ENCODE results near the gene ERC1. TPM values are rescaled to one million over a fixed set of nuclear protein-coding genes. Genes with fewer than 3 reads are reported as not detected.

ERC1 gene
- total RNA-seq, 4 donors from 2014 or later = 50.0 to 88.1 (median 59.7) TPM

- intact Hi-C loops (cut with DNase I) = loop anchor here (5.0 kb wide), 2 partner anchors 33 to 138 kb away; no protein-coding TSS in a partner anchor
- Histone ChIP-seq H3K4me1 (peaks cover 5 to 19% (median 10%) of the 10 kb centered on the region in 4 donors), H3K36me3 (no peaks in the 10 kb centered on the region), H3K27ac (replicated peaks in 1 of 4) (no peak overlapping the region), H3K4me3 (no peak overlapping the region), H3K9me3 (no peaks in the 10 kb centered on the region), H3K27me3 (no peaks in the 10 kb centered on the region)
- TF ChIP-seq POLR2A (IDR thresholded peaks at IDR 0.05; ENCODE audit: low read depth) (no peak), EP300 (IDR thresholded peaks at IDR 0.05) (no peak), POLR2AphosphoS5 (IDR thresholded peaks at IDR 0.05) (no peak), CTCF (IDR thresholded peaks at IDR 0.05) (no peak)
- DNase-seq (ENCODE audit: extremely low spot score) = no peak
Observed at GRCh38 chr12:954741-955140, 36.3 kb upstream of the ERC1 start.

- intact Hi-C loops (cut with DNase I) = no loop called here
- Histone ChIP-seq H3K4me3 (no peak overlapping the region), H3K27ac (replicated peaks in 1 of 4) (no peak overlapping the region), H3K27me3 (no peaks in the 10 kb centered on the region), H3K36me3 (no peaks in the 10 kb centered on the region), H3K4me1 (peaks cover 0 to 13% (median 7%) of the 10 kb centered on the region in 4 donors), H3K9me3 (no peaks in the 10 kb centered on the region)
- TF ChIP-seq POLR2AphosphoS5 (IDR thresholded peaks at IDR 0.05) (no peak), EP300 (IDR thresholded peaks at IDR 0.05) (no peak), POLR2A (IDR thresholded peaks at IDR 0.05; ENCODE audit: low read depth) (no peak), CTCF (IDR thresholded peaks at IDR 0.05) (no peak)
- DNase-seq (ENCODE audit: extremely low spot score) = no peak
- 93% methylated on average over 6 of the region's 6 CpGs for WGBS
Observed at GRCh38 chr12:955939-956338, 35.1 kb upstream of the ERC1 start.

- DNase-seq (ENCODE audit: extremely low spot score) = no peak
- Histone ChIP-seq H3K27me3 (no peaks in the 10 kb centered on the region), H3K27ac (replicated peaks in 1 of 4) (no peak overlapping the region), H3K4me1 (peaks cover 0 to 13% (median 7%) of the 10 kb centered on the region in 4 donors), H3K36me3 (no peaks in the 10 kb centered on the region), H3K9me3 (no peaks in the 10 kb centered on the region), H3K4me3 (no peak overlapping the region)
- 54% methylated on average over 7 of the region's 8 CpGs for WGBS
- TF ChIP-seq CTCF (IDR thresholded peaks at IDR 0.05) (no peak), POLR2AphosphoS5 (IDR thresholded peaks at IDR 0.05) (no peak), EP300 (IDR thresholded peaks at IDR 0.05) (no peak), POLR2A (IDR thresholded peaks at IDR 0.05; ENCODE audit: low read depth) (no peak)
- intact Hi-C loops (cut with DNase I) = no loop called here
Observed at GRCh38 chr12:958588-959123, 32.4 kb upstream of the ERC1 start.

- no peak overlapping the region for H3K4me3 ChIP-seq
- no peak for TF ChIP-seq POLR2A (IDR thresholded peaks at IDR 0.05; ENCODE audit: low read depth)
- no peak for TF ChIP-seq EP300 (IDR thresholded peaks at IDR 0.05)
- no peak for TF ChIP-seq CTCF (IDR thresholded peaks at IDR 0.05)
- no peak for TF ChIP-seq POLR2AphosphoS5 (IDR thresholded peaks at IDR 0.05)
Observed at GRCh38 chr12:966724-967123, 24.3 kb upstream of the ERC1 start.

GRCh38 chr12:967641-968040 lies 23.4 kb upstream of the ERC1 start:
- no peaks in the 10 kb centered on the region for H3K9me3 ChIP-seq
- H3K4me3 ChIP-seq = no peak overlapping the region
- TF ChIP-seq POLR2A (IDR thresholded peaks at IDR 0.05; ENCODE audit: low read depth) = no peak
- no peak for TF ChIP-seq POLR2AphosphoS5 (IDR thresholded peaks at IDR 0.05)
- TF ChIP-seq EP300 (IDR thresholded peaks at IDR 0.05) = no peak
- TF ChIP-seq CTCF (IDR thresholded peaks at IDR 0.05) = no peak
- H3K27ac ChIP-seq (replicated peaks in 1 of 4) = no peak overlapping the region
- WGBS = 90% methylated on average over 9 of the region's 9 CpGs
- intact Hi-C loops (cut with DNase I) = no loop called here
- DNase-seq (ENCODE audit: extremely low spot score) = no peak
- no peaks in the 10 kb centered on the region for H3K36me3 ChIP-seq
- H3K27me3 ChIP-seq = no peaks in the 10 kb centered on the region
- no peaks in the 10 kb centered on the region for H3K4me1 ChIP-seq

More at GRCh38 chr12:966724-967123, 24.3 kb upstream of the ERC1 start:
- H3K9me3 ChIP-seq = no peaks in the 10 kb centered on the region
- intact Hi-C loops (cut with DNase I) = no loop called here
- no peak for DNase-seq (ENCODE audit: extremely low spot score)
- no peaks in the 10 kb centered on the region for H3K36me3 ChIP-seq
- H3K27ac ChIP-seq (replicated peaks in 1 of 4) = no peak overlapping the region
- 55% methylated on average over 6 of the region's 6 CpGs for WGBS
- H3K27me3 ChIP-seq = no peaks in the 10 kb centered on the region
- H3K4me1 ChIP-seq = no peaks in the 10 kb centered on the region

Measured in esophagus muscularis mucosa (tissue), 4 donors.